NCI-H748 (cell line): ENCODE data around the gene BEAN1.
A peak's percentile ranks its signal among the peaks of the same experiment; 100 is the strongest.

Experiments
- DNase-seq: peaks from one replicate; lab custom pipeline; 2025; ENCODE audit not compliant: unreplicated experiment; lab: John Stamatoyannopoulos, UW

Gene BEAN1

GRCh38 chr16:66395806-66396555, 31.1 kb upstream of the BEAN1 start:
- DNase-seq, result no peak

- DNase-seq, result no peak
Measured at GRCh38 chr16:66397736-66398433, 29.2 kb upstream of the BEAN1 start.

- DNase-seq, result no peak
Measured at GRCh38 chr16:66399031-66399430, 28.1 kb upstream of the BEAN1 start.

- no peak for DNase-seq
Measured at GRCh38 chr16:66399930-66400329, 27.2 kb upstream of the BEAN1 start.

- no peak for DNase-seq
Measured at GRCh38 chr16:66400503-66401380, 26.4 kb upstream of the BEAN1 start.

- DNase-seq, result no peak
Measured at GRCh38 chr16:66401610-66402009, 25.5 kb upstream of the BEAN1 start.

GRCh38 chr16:66402166-66402565, 24.9 kb upstream of the BEAN1 start:
- DNase-seq, result no peak

- DNase-seq, result no peak
Measured at GRCh38 chr16:66402591-66403230, 24.4 kb upstream of the BEAN1 start.

- DNase-seq, result no peak
Measured at GRCh38 chr16:66403531-66404145, 23.5 kb upstream of the BEAN1 start.

- DNase-seq, result no peak
Measured at GRCh38 chr16:66405057-66405783, 21.9 kb upstream of the BEAN1 start.

- DNase-seq, result peak; percentile 55
Measured at GRCh38 chr16:66406534-66407221, 20.4 kb upstream of the BEAN1 start.

GRCh38 chr16:66408163-66409048, 18.7 kb upstream of the BEAN1 start:
- peak; percentile 59 for DNase-seq

GRCh38 chr16:66409156-66409555, 17.9 kb upstream of the BEAN1 start:
- no peak for DNase-seq

- no peak for DNase-seq
Measured at GRCh38 chr16:66412182-66412581, 14.9 kb upstream of the BEAN1 start.

GRCh38 chr16:66414891-66415290, 12.2 kb upstream of the BEAN1 start:
- no peak for DNase-seq

- DNase-seq, result no peak
Measured at GRCh38 chr16:66416136-66416535, 11.0 kb upstream of the BEAN1 start.

- no peak for DNase-seq
Measured at GRCh38 chr16:66416939-66417700, 10.0 kb upstream of the BEAN1 start.
